ENCODE data around the gene BIRC3.

Gene BIRC3

DNA sequence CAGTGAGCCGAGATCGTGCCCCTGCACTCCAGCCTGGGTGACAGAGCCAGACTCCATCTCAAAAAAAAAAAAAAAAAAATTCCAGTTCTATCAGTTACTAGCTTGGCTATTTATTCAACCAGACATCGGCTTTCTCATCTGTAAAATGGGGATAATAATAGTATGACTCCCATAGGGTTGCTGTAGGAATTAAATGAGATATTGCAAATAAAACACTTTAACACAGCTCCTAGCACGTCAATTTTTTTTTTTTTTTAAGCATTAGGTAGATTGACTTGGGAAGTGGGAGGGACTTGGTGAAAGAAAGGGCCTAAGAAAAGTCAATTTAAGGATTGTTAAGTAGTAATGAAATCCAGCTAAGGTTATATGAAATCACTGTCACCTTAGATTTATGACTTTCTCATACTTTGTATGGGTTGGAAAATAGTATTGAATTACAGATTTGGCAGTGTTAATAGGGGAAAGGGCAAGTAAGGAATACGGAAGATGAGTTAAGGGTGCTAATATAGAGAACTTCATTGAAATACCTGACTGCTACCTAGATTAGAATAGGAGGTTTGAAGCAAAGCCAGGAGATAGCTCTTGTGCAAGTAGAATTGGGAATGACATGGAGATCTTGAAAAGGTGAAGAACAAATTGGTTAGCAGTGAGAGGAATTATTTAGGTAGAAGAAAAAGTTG, 58.6 kb downstream of the BIRC3 start:
- DNase-seq (ENCODE audit: low spot score): no peak

DNA sequence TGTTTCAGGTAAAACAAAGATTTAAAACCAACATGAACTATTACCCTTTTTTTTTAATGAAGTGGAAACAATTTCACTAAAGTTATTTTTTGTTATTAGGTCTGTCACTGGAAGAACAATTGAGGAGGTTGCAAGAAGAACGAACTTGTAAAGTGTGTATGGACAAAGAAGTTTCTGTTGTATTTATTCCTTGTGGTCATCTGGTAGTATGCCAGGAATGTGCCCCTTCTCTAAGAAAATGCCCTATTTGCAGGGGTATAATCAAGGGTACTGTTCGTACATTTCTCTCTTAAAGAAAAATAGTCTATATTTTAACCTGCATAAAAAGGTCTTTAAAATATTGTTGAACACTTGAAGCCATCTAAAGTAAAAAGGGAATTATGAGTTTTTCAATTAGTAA, 60.6 kb downstream of the BIRC3 start:
- DNase-seq (ENCODE audit: low spot score): no peak

DNA sequence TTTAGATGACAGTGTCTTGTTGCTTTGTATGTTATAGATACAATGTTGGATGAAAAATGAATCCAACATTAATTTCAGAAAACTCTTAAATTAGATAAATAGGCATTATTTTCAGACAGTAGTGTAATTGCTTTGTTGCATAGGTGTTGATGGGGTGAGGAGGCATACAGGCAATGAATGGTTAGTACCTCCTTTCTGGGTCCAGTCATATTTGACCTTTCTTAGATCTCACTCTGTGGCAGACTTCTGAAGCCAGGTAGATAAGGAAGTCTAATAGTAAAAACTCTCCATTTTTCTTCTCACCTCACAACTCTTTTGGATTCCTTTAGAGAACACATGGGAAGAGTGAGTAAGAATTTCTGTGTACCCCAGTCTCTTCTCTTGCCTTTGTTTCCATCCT, 61.5 kb downstream of the BIRC3 start:
- DNase-seq (ENCODE audit: low spot score): no peak

DNA sequence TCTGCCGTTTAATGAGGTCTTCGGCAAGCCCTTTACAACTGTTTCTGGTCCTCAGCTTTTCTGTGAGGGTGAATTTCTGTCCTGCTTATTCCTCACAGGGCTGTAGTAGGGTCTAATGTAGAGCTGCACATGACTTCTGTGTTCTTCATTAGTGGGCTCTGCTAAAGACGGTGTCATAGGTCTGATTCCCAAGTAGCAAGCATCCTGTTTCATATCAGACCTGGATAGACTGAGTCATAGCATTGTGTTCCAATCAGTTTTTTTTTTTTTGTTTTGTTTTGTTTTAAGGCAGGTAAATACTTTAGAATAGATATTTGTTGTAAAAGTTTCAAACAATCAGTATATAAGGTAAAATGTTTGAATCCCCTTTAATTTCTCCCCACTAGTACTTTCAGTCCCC, 65.1 kb downstream of the BIRC3 start:
- DNase-seq (ENCODE audit: low spot score): no peak

DNA sequence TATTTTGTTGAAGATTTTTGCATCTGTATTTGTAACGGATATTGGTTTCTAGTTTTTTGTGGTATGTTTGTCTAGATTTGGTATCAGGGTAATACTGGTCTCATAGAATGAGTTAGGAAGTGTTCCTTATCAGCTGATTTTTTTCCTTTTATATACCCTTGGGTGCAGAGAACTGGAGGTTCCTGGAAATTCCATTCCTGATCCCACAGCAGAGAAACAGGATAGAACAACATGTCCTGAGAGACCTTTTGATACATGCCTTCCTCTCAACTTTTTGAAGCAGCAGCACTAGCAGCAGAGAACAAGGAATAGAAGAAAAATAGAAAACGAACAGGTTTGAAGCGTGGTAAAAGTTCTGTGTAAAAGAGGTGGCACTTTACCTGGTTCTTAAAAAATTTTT, 66.6 kb downstream of the BIRC3 start:
- DNase-seq (ENCODE audit: low spot score): no peak

DNA sequence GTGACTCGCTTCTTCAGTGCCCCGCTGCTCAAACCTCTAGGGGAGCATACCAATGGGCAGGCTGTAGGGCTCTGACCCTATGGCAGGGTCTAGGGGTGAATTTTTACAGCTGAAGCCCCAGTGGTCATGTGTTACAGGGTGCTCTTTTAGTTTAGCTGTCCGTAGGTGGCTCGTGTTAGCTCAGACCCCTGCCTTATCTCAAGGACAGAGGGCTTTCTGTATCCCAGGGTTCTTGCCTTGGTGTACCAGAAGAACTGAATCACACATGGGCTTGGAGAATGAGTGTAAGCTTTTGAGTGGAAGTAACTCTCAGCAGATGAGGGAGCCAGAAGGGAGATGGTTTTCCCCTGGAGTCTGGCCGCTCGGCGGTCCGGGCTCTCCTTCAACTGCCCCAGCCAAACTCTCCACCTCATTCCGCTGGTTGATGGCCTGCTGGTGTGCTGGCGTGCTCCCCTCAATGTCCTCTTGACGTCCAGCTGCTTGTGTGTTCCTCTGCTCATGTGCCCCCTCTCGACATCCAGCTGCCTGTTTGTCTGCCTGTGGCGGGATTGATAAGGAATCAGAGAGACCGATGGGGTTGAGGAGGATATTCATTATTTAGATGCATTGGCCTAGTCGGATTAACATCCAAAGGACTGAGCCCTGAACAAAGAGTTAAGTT, 67.3 kb downstream of the BIRC3 start:
- DNase-seq (ENCODE audit: low spot score): no peak

DNA sequence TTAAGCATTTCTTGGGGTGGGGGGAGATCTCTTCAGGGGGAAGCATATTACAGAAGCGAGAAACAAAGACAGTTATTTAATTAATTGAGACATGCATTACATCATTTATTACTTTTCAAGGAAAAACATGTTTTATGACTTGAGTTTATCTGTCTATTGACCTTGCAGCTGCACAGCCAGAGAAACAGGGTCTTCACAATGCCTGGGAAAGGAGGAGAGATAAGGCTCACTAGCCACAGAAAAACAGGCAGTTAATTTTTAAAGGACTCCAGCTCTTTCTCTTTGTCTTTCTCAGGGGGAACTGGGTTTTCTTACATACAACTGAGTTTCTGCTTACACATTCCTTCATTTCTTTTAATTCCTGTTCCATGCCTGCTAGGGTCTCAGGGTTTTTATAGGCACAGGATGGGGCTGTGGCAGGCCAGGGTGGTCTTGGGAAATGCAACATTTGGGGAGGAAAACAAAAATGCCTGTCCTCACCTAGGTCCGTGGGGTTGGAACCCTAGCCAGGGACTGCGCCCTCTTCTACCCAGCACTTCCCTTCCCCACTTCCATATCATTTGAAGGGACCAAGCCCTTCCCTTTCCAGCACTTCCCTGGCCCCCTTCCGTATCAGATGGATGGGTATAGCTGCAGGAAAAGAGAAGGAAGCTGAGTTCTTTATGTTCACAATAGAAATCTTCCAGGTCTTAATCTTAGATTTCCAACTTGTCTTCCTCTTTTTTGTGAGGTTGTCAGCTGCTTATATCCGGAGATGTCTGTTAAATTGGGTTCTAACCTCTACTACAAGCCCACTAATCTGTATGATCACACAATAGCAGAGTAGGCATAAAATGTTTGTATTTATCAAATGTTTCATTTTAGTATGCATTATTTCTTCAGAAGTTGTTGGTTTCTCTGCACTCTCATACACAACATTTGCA, 68.1 kb downstream of the BIRC3 start:
- no peak for DNase-seq (ENCODE audit: low spot score)

DNA sequence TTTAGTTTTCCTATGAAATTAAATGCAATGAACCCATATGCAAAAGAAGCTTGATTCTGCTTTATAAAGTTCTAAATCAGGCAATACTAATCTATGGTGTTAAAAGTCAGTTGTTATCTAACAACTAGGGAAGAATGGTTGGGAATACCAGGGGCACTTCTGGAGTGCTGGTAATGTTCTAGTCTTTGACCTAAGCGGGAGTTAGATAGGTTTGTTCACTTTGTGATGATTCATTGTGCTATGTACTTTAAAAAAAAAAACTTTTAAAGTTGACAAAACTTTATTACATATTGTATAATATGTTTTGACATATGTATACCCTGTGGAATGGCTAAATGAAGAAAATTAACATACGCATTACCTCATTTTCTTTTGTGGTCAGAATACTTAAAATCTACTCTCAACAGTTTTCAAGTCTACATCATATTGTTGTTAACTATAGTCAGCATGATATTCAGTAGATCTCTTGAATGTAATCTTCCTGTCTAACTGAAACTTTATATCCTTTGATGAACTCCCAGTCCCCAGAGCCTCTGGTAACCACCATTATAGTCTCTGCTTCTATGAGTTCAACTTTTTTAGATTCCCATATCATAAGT, 69.0 kb downstream of the BIRC3 start:
- DNase-seq (ENCODE audit: low spot score): no peak

DNA sequence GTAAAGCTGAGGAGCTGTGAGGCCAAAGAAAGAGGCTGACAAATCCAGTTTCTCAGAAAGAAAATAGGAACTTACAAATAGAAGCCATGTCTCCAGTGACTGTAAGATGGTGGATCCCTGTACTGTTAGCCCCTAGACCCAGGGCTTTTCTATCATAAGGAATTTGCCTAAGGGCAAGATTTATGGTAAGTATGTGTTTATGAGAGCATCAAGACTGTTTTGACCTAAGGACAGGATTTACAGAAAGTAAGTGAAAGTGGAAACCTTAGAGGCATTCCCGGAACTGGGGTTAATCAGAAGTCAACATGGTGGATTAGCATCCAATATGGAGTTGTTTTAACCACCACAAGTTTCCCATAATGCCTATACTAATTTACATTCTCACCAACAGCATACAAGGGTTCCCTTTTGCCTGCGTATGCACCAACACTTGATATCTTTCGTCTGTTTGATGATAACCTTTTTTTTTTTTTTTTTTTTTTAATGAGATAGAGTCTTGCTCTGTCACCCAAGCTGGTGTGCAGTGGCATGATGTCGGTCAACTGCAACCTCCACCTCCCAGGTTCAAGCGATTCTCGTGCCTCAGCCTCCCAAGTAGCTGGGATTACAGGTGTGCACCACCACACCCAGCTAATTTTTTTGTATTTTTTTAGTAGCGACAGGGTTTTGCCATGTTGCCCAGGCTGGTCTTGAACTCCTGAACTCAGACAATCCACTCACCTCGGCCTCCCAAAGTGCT, 69.9 kb downstream of the BIRC3 start:
- DNase-seq (ENCODE audit: low spot score): no peak
